IMR-90 (cell line): ENCODE measurements around the gene PLPP7. TPM values are rescaled to one million over a fixed set of nuclear protein-coding genes. Genes with fewer than 3 reads are reported as not detected.
A peak's percentile ranks its signal among the peaks of the same experiment; 100 is the strongest.

Source experiments
- ATAC-seq: fragments of 200-7000 bp; cut with Tn5 transposase; 2 replicates; pipeline ENCODE4 v1.9.1; 2020; ENCODE audit warnings: low read depth, mild to moderate bottlenecking, moderate library complexity
- BruUV-seq: library from RNA; stranded (reverse); fragments of 400-500 nt; replicated peaks from 2 replicates; lab custom pipeline; 2021; lab: Mats Ljungman, UMichigan
- CTCF ChIA-PET: fragments of 300-600 bp; formaldehyde crosslinking; extraction: SDS; loops from one replicate; lab custom pipeline; 2021; ENCODE audit warnings: antibody characterized with exemption; lab: Yijun Ruan, JAX
- POLR2A ChIA-PET: fragments of 300-600 bp; sonication (Branson Sonifier 250); formaldehyde crosslinking; loops from one replicate; lab custom pipeline; 2022; ENCODE audit warnings: antibody characterized with exemption; ENCODE audit not compliant: unreplicated experiment; lab: Charles Lee
- DNase-seq: peaks from one replicate; pipeline ENCODE4 v3.0.0; 2013
- H2AFZ ChIP-seq: replicated peaks from 2 replicates; pipeline ENCODE3; 2013; ENCODE audit warnings: low read length, mild to moderate bottlenecking; ENCODE audit not compliant: poor library complexity
- H2AK5ac ChIP-seq: 2 replicates; pipeline ENCODE4 v1.6.1; 2013; ENCODE audit warnings: low read depth, low read length, inconsistent platforms
- H2AK9ac ChIP-seq: replicated peaks from 2 replicates; pipeline ENCODE3; 2013; ENCODE audit warnings: mild to moderate bottlenecking, low read depth, low read length, moderate library complexity; ENCODE audit not compliant: poor library complexity
- H2BK120ac ChIP-seq: 2 replicates; pipeline ENCODE4 v1.6.1; 2013; ENCODE audit warnings: low read depth, low read length, inconsistent platforms
- H2BK15ac ChIP-seq: 3 replicates; pipeline ENCODE4 v1.6.1; 2013; ENCODE audit warnings: low read depth, low read length, inconsistent platforms
- H2BK20ac ChIP-seq: 2 replicates; pipeline ENCODE4 v1.6.1; 2013; ENCODE audit warnings: low read depth, mild to moderate bottlenecking, inconsistent platforms, low read length, moderate library complexity
- H2BK5ac ChIP-seq: 2 replicates; pipeline ENCODE4 v1.6.1; 2013; ENCODE audit warnings: mild to moderate bottlenecking, low read depth, low read length, inconsistent platforms; ENCODE audit not compliant: poor library complexity, severe bottlenecking
- H3K14ac ChIP-seq: replicated peaks from 2 replicates; pipeline ENCODE4 v1.6.1; 2013; ENCODE audit warnings: low read depth, low read length, inconsistent platforms
- H3K18ac ChIP-seq: 2 replicates; pipeline ENCODE4 v1.6.1; 2013; ENCODE audit warnings: low read depth, low read length, control low read depth
- H3K23ac ChIP-seq: 2 replicates; pipeline ENCODE4 v1.6.1; 2013; ENCODE audit warnings: low read depth, low read length, inconsistent platforms
- H3K27ac ChIP-seq: 2 replicates; pipeline ENCODE4 v1.5.1; 2013; ENCODE audit warnings: mild to moderate bottlenecking, control low read depth, low read length; ENCODE audit not compliant: insufficient read depth
- H3K27me3 ChIP-seq: 2 replicates; pipeline ENCODE4 v1.6.1; 2013; ENCODE audit warnings: low read length; ENCODE audit not compliant: control insufficient read depth, insufficient read depth
- H3K36me3 ChIP-seq: 2 replicates; pipeline ENCODE4 v1.6.1; 2013; ENCODE audit warnings: low read length, mixed read lengths; ENCODE audit not compliant: control insufficient read depth, insufficient read depth
- H3K4ac ChIP-seq: 2 replicates; pipeline ENCODE4 v1.6.1; 2013; ENCODE audit warnings: low read depth, low read length, inconsistent platforms
- H3K4me1 ChIP-seq: 2 replicates; pipeline ENCODE4 v1.6.1; 2013; ENCODE audit warnings: low read length, mixed read lengths; ENCODE audit not compliant: control insufficient read depth, insufficient read depth
- H3K4me2 ChIP-seq: 2 replicates; pipeline ENCODE4 v1.6.1; 2013; ENCODE audit warnings: low read depth, mild to moderate bottlenecking, control low read depth, low read length, moderate library complexity
- H3K4me3 ChIP-seq: 2 replicates; pipeline ENCODE4 v1.5.1; 2013; ENCODE audit warnings: low read depth, mild to moderate bottlenecking, control low read depth, low read length, moderate library complexity; ENCODE audit not compliant: insufficient read depth
- H3K56ac ChIP-seq: 2 replicates; pipeline ENCODE4 v1.6.1; 2013; ENCODE audit warnings: low read length, inconsistent platforms; ENCODE audit not compliant: insufficient read depth; ENCODE audit errors: extremely low read depth
- H3K79me1 ChIP-seq, 2 experiments: 2 replicates each; pipeline ENCODE4 v1.6.1; 2013; ENCODE audit warnings: low read length in 2 of 2, inconsistent platforms in 1 of 2, low read depth in 1 of 2
- H3K9ac ChIP-seq: 2 replicates; pipeline ENCODE4 v1.6.1; 2013; ENCODE audit warnings: low read depth, low read length, control low read depth
- H3K9me1 ChIP-seq: 2 replicates; pipeline ENCODE4 v1.6.1; 2013; ENCODE audit warnings: low read length, inconsistent platforms; ENCODE audit not compliant: insufficient read depth
- H3K9me3 ChIP-seq: 2 replicates; pipeline ENCODE4 v1.6.1; 2013; ENCODE audit warnings: low read length; ENCODE audit not compliant: control insufficient read depth, insufficient read depth
- H4K20me1 ChIP-seq: 2 replicates; pipeline ENCODE4 v1.6.1; 2013; ENCODE audit warnings: low read length, inconsistent platforms; ENCODE audit not compliant: insufficient read depth
- H4K5ac ChIP-seq: 2 replicates; pipeline ENCODE4 v1.6.1; 2013; ENCODE audit warnings: mild to moderate bottlenecking, low read depth, low read length, control low read depth
- H4K8ac ChIP-seq, 2 experiments: 2 replicates each; pipeline ENCODE4 v1.6.1; 2013; ENCODE audit warnings: low read depth in 2 of 2, low read length in 2 of 2, control low read depth in 1 of 2, inconsistent platforms in 1 of 2
- H4K91ac ChIP-seq: 2 replicates; pipeline ENCODE4 v1.6.1; 2013; ENCODE audit warnings: low read depth, low read length, inconsistent platforms; ENCODE audit not compliant: insufficient read depth
- BHLHE40 ChIP-seq: fragments of 150-350 bp; IDR thresholded peaks from 2 replicates; pipeline ENCODE4 v1.6.1; 2016; ENCODE audit warnings: mild to moderate bottlenecking, low read depth, low read length
- CEBPB ChIP-seq: IDR thresholded peaks from 2 replicates; pipeline ENCODE4 v1.6.1; 2012; ENCODE audit warnings: low read depth, low read length, improper control_type of control experiment
- CHD1 ChIP-seq: IDR thresholded peaks from 2 replicates; pipeline ENCODE4 v1.6.1; 2012; ENCODE audit warnings: low read depth, low read length, improper control_type of control experiment
- FOS ChIP-seq: fragments of 150-350 bp; IDR thresholded peaks from 2 replicates; pipeline ENCODE4 v1.6.1; 2016; ENCODE audit warnings: low read depth, low read length
- MAFK ChIP-seq: IDR thresholded peaks from 2 replicates; pipeline ENCODE4 v1.6.1; 2012; ENCODE audit warnings: low read depth, low read length, improper control_type of control experiment
- MAZ ChIP-seq: IDR thresholded peaks from 2 replicates; pipeline ENCODE4 v1.6.1; 2012; ENCODE audit warnings: low read depth, mild to moderate bottlenecking, low read length, improper control_type of control experiment, moderate library complexity, borderline replicate concordance
- MXI1 ChIP-seq: IDR thresholded peaks from 2 replicates; pipeline ENCODE4 v1.6.1; 2012; ENCODE audit warnings: low read depth, mild to moderate bottlenecking, low read length, moderate library complexity, borderline replicate concordance
- NFE2L2 ChIP-seq: fragments of 150-350 bp; IDR thresholded peaks from 2 replicates; pipeline ENCODE4 v1.6.1; 2016; ENCODE audit warnings: low read depth, mild to moderate bottlenecking, low read length
- POLR2A ChIP-seq: IDR thresholded peaks from 2 replicates; pipeline ENCODE4 v1.6.1; 2012; ENCODE audit warnings: mild to moderate bottlenecking, low read depth, low read length
- RAD21 ChIP-seq: IDR thresholded peaks from 2 replicates; pipeline ENCODE4 v1.6.1; 2012; ENCODE audit warnings: low read length, improper control_type of control experiment
- RCOR1 ChIP-seq: IDR thresholded peaks from 2 replicates; pipeline ENCODE4 v1.6.1; 2012; ENCODE audit warnings: mild to moderate bottlenecking, low read length, improper control_type of control experiment; ENCODE audit not compliant: insufficient replicate concordance
- RFX5 ChIP-seq: IDR thresholded peaks from 2 replicates; pipeline ENCODE4 v1.8.0; 2012; ENCODE audit warnings: low read depth, mild to moderate bottlenecking, low read length, moderate library complexity
- SMC3 ChIP-seq: fragments of 150-350 bp; IDR thresholded peaks from 2 replicates; pipeline ENCODE4 v1.6.1; 2016; ENCODE audit warnings: low read depth, mild to moderate bottlenecking, antibody characterized with exemption, low read length, moderate library complexity
- WGBS, 2 experiments: methylation state at CpG; one replicate each; pipeline versions ENCODE4 v1.1.5 to v1.1.7; 2013; ENCODE audit warnings: missing lambda C conversion rate in 2 of 2; ENCODE audit not compliant: insufficient read length in 1 of 2; ENCODE audit errors: extremely low coverage in 2 of 2; 5-methylcytosine and 5-hydroxymethylcytosine counted together
- dilution Hi-C: fragments of 300-500 bp; cut with HindIII; formaldehyde crosslinking; loops from one replicate; pipeline ENCODE4 v1.14.3; 2018; ENCODE audit warnings: low sequenced_read_pairs; ENCODE audit not compliant: unreplicated experiment
- in situ Hi-C: fragments of 300-500 bp; cut with MboI; formaldehyde crosslinking; loops from 3 replicates; pipeline ENCODE4 v1.14.3; 2019; ENCODE audit warnings: low sequenced_read_pairs, inconsistent platforms, mixed read lengths
- intact Hi-C: fragments of 100-400 bp; cut with micrococcal nuclease; formaldehyde crosslinking; loops from 2 replicates; pipeline ENCODE4 v1.10.0; 2022
- polyA plus RNA-seq, 3 experiments: library from polyadenylated mRNA; depleted of rRNA; stranded (reverse); fragments of >200 nt; gene quantifications; 2 replicates each; pipeline ENCODE4 v1.2.3, GENCODE V29; 2012; ENCODE audit warnings: low replicate concordance in 1 of 3
- total RNA-seq: library from RNA; depleted of rRNA; stranded (reverse); fragments of >200 nt; gene quantifications from 2 replicates; pipeline ENCODE4 v1.2.3, GENCODE V29; 2012
- TF ChIP-seq, protein P1 (sequence below): conservative IDR thresholded peaks from 2 replicates; pipeline ENCODE4 v1.5.1; 2012; ENCODE audit warnings: mild to moderate bottlenecking, low read depth, low read length, improper control_type of control experiment
- TF ChIP-seq, protein P2 (sequence below): fragments of 150-350 bp; IDR thresholded peaks from 2 replicates; pipeline ENCODE4 v1.6.1; 2016; ENCODE audit warnings: low read depth, mild to moderate bottlenecking, low read length, moderate library complexity, borderline replicate concordance
- TF ChIP-seq, protein P3 (sequence below): fragments of 150-350 bp; IDR thresholded peaks from 2 replicates; pipeline ENCODE4 v1.6.1; 2017; ENCODE audit warnings: mild to moderate bottlenecking, antibody characterized with exemption, low read length, low read depth

The PLPP7 gene
- total and polyA plus RNA-seq, 2 of the 4 experiments (the other 2 are of a cell fraction), result 0.54 to 1.2 TPM

DNA sequence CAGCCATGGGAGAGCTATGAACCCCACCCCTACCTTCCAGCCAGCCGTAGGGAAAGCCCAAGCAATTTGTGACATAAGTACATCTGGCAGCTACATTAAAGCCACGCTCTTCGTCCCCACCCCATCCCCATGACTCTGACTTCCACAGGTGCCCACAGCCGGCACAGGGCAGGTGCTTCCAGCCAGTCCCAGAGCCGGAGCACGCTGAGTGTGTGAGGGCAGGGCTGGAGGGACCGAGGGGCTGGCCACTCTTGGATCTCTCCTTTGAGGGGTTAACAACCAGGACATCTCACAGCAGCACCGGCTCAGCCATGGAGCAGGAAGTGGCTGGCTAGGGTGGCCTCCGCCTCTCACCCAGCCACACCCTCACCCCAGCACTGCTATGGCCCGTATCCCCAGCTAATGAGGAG is 10.8 kb upstream of the PLPP7 start:
- TF ChIP-seq, protein P1, sequence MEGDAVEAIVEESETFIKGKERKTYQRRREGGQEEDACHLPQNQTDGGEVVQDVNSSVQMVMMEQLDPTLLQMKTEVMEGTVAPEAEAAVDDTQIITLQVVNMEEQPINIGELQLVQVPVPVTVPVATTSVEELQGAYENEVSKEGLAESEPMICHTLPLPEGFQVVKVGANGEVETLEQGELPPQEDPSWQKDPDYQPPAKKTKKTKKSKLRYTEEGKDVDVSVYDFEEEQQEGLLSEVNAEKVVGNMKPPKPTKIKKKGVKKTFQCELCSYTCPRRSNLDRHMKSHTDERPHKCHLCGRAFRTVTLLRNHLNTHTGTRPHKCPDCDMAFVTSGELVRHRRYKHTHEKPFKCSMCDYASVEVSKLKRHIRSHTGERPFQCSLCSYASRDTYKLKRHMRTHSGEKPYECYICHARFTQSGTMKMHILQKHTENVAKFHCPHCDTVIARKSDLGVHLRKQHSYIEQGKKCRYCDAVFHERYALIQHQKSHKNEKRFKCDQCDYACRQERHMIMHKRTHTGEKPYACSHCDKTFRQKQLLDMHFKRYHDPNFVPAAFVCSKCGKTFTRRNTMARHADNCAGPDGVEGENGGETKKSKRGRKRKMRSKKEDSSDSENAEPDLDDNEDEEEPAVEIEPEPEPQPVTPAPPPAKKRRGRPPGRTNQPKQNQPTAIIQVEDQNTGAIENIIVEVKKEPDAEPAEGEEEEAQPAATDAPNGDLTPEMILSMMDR, result no peak
- TF ChIP-seq SMC3 (no peak), CHD1 (no peak), MAFK (no peak), CEBPB (no peak), MXI1 (no peak), RFX5 (no peak), BHLHE40 (no peak), NFE2L2 (no peak), MAZ (no peak), RAD21 (no peak), POLR2A (no peak), FOS (no peak), RCOR1 (no peak)
- TF ChIP-seq, protein P2, sequence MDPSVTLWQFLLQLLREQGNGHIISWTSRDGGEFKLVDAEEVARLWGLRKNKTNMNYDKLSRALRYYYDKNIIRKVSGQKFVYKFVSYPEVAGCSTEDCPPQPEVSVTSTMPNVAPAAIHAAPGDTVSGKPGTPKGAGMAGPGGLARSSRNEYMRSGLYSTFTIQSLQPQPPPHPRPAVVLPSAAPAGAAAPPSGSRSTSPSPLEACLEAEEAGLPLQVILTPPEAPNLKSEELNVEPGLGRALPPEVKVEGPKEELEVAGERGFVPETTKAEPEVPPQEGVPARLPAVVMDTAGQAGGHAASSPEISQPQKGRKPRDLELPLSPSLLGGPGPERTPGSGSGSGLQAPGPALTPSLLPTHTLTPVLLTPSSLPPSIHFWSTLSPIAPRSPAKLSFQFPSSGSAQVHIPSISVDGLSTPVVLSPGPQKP, result no peak
- TF ChIP-seq, protein P3, sequence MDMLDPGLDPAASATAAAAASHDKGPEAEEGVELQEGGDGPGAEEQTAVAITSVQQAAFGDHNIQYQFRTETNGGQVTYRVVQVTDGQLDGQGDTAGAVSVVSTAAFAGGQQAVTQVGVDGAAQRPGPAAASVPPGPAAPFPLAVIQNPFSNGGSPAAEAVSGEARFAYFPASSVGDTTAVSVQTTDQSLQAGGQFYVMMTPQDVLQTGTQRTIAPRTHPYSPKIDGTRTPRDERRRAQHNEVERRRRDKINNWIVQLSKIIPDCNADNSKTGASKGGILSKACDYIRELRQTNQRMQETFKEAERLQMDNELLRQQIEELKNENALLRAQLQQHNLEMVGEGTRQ, result no peak
- H3K9me3 ChIP-seq, result no peaks in the 10 kb centered on the region
- POLR2A ChIA-PET, result no interaction called here
- ATAC-seq (no peak), DNase-seq (no peak)
- no peak overlapping the region for H3K56ac ChIP-seq
- no peak overlapping the region for H4K8ac ChIP-seq
- CTCF ChIA-PET, result no interaction called here
- H3K9me1 ChIP-seq, result peaks cover 5% of the 10 kb centered on the region; the same call in 1 of the 2 replicates
- H3K4me2 ChIP-seq, result no peak overlapping the region
- H3K36me3 ChIP-seq, result no peaks in the 10 kb centered on the region
- WGBS, 2 experiments, result no CpG with 5 or more reads among the region's 10 CpGs
- H3K4me3 ChIP-seq, result no peak overlapping the region
- peak overlapping the region; percentile 58 for H2AFZ ChIP-seq
- in situ Hi-C loops (no loop called here), dilution Hi-C loops (no loop called here), intact Hi-C loops (loop anchor here (1.0 to 2.0 kb wide), 2 partner anchors 11 to 100 kb away; partner anchors contain the start of gene PLPP7)
- no peak overlapping the region for H3K18ac ChIP-seq
- H2BK120ac ChIP-seq, result no peak overlapping the region
- no peaks in the 10 kb centered on the region for H3K4me1 ChIP-seq
- H2AK5ac ChIP-seq, result no peak overlapping the region
- H3K27ac ChIP-seq, result no peak overlapping the region
- H3K79me1 ChIP-seq, result no peaks in the 10 kb centered on the region
- H2AK9ac ChIP-seq, result no peak overlapping the region
- no peak overlapping the region for H3K23ac ChIP-seq
- H3K4ac ChIP-seq, result no peak overlapping the region
- no peak overlapping the region for H4K5ac ChIP-seq
- no peaks in the 10 kb centered on the region for H4K20me1 ChIP-seq
- H3K27me3 ChIP-seq, result peaks cover 65% of the 10 kb centered on the region
- H3K9ac ChIP-seq, result no peak overlapping the region
- no peak overlapping the region for H3K14ac ChIP-seq
- H2BK5ac ChIP-seq, result no peak overlapping the region
- no peak overlapping the region for H4K91ac ChIP-seq
- no peak overlapping the region for H2BK20ac ChIP-seq
- no TSS peak for BruUV-seq
- H2BK15ac ChIP-seq, result no peak overlapping the region
